ENCODE data around the gene ZNF337.
"Not testable (repeated sequence)": the region's sequence is repeated elsewhere in the genome, so short reads cannot be mapped to it uniquely, and the experiment has no call there.

Gene ZNF337

DNA sequence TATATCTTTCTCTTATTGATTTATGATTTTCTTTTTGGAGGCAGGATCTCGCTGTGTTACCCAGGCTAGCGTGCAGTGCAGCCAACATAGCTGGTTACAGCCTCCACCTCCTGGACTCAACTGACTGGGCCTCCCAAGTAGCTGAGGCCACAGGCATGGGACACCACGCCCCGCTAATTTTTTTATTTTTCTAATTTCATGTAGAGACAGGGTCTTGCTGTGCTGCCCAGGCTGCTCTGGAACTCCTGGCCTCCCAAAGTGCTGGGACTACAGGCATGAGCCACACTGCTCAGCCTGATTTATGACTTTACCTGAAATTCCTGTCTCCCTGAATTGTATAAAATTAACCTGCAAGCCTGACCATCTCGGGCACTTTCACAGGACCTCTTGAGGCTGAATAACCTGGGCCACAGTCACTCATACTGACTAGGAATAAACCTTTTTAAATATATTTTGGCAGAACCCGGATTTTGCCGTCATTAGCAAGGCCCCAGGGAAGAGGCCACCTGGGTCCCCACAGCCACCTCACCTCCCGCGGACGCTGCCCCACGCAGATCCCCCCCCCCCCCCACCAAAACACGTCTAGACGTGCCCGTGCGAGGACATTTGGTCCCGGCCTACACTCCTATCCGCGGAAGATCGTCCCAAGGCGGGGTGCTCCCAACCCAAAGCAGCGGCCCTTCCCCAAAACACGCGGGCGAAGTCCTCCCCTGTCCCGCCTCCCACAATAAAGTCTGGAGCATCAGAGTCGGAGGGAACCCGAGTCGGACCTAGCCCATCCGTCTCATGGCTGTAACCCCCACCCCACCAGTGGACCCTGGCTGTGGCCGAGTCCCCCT is 902 bp downstream of the ZNF337 start:
- DNase-seq (ENCODE audit: low read depth in 3 of 3) = no peak

DNA sequence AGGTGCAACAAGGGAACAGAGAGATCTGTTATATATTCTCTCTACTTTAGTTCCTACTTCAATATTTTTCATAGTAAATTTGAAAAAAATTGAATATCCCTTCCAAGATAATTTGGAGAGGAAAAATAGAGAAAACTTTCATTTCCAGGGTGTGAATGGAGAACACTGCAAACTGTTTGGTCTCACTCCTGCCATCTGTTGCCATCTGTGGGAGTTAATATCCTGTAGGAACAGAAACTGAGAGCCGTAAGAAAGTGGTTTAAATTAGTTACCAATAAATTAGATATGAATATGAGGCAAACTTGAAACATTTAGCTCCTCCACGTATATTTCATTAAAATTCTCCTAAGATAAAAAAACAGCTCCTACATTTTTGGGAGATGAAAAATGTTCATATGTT is 4.2 kb downstream of the ZNF337 start:
- no peak for DNase-seq (ENCODE audit: low read depth in 3 of 3)

DNA sequence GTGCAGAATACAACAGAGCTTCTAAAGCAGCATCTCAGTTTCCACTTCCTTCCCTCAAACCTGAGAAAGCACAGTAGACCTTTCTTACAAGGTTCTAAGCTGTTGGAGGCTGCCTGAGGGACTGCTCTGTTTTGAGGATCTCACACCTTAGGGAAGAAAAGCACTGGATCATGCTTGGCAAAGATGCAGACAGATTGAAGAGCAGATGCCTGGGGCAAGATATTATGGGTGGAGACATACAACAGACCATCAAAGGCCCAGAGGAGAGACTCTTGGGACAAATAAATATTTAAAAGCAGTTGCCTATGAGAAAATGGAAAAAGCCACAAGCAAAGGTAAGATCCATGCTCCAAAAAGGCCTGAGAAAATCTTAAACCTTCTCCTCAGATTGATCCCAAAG is 6.2 kb downstream of the ZNF337 start:
- no peak for DNase-seq (ENCODE audit: low read depth in 3 of 3)

DNA sequence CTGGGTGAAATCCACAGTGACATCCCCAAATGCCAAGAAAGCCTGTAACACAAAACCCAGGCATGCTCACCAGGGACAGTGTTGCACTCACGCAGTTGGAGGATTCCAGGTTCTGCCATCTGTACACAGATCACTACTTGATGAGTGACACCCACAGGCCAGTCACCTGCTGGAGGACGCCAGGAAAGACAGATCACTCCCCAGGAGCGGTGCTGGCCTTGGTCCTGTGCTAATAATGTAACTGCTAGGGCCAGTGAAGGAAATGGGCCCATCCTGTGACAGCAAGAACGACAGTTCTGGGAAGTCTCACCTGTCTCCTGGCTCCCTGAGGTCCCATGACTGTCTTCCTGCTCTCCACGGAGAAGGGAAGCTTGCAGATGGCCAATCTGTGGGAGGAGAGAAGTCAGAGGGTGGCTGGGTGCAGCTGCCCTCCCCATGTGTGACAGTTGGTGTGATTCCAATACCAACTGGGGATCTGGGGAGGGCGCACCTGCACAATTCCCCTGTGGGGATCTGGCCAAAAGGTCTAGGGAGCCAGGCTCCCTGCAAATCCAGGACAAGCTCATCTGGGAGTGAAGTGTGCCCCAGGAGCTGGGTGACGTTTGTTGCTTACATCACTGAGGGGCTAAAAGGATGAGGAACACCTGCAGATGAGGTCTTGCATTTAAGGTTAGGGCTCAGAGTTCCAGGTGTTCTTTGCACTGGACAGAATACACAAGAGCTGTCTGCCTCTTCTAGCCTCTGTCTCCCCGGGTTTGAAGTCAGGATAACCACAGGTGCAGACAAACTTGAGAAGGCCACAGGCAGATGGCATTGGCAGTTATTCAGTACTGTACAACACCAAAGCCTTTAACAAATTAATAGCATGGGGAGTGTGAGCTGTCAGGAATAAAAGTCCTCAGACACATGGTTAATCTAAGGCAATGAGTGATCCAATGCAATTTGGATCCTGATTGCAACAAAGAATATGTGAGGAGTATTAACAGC is 10.3 kb downstream of the ZNF337 start:
- no peak for DNase-seq (ENCODE audit: low read depth in 3 of 3)

DNA sequence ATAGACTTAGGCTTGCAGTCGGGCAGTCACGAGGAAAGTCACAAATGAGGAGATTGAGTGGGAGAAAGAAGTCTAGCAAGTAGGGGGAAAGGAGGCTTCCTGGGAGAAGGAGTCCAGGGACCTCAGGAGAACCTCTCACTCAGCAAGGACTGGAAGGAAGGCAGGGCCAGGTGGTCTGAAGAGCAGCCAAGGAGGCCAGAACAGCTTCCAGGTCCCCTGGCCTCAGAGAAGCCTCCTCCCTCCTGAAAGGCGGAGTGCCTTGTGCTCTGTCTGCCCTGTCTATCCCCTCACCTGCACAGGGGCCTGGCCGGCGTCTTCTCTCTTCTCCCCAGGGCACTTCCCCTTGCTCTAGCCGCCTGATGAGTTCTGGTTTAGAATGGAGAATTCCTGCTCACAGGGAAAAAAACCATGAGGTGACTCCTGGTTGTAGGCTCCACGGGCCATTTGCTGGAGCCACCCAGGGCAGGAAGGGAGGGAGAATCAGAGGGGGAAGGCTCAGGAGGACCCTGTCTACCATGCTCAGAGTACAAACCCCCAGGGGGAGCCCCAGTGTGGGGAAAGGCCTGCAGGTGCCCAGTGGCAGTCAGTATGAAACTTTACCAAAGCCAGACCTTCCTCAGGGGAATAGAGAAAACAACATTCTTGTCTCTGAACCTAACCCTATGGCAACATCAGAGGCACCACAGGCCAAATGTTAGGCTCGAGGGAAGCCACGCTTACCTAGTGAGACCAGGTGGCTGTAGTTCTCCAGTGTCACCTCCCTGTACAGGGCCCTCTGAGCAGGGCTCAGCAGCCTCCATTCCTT is 11.2 kb downstream of the ZNF337 start:
- no peak for DNase-seq (ENCODE audit: low read depth in 3 of 3)

DNA sequence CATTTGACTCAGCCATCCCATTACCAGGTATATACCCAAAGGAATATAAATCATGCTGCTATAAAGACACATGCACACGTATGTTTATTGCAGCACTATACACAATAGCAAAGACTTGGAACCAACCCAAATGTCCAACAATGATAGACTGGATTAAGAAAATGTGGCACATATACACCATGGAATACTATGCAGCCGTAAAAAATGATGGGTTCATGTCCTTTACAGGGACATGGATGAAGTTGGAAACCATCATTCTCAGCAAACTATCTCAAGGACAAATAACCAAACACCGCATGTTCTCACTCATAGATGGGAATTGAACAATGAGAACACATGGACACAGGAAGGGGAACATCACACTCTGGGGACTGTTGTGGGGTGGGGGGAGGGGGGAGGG is 12.8 kb downstream of the ZNF337 start:
- DNase-seq (ENCODE audit: low read depth in 3 of 3) = not testable (repeated sequence)

DNA sequence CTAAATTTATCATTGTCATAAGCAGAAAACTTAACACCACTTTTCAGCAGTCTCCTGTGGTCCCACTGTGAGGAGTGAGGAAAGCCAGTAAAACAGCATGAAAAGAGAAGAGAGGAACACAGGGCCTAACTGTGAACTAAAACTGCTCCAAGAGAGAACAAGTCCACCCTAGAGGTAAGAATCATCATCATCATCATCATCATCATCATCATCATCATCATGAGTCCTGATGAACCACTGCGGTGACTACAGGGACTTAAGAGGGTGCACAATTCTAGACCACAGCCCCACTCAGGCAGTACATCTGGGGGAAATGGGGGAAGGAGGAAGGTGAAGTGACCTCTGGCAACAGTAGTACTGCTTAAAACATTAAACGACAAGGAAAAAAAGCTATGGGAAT is 13.6 kb downstream of the ZNF337 start:
- DNase-seq (ENCODE audit: low read depth in 3 of 3) = no peak

DNA sequence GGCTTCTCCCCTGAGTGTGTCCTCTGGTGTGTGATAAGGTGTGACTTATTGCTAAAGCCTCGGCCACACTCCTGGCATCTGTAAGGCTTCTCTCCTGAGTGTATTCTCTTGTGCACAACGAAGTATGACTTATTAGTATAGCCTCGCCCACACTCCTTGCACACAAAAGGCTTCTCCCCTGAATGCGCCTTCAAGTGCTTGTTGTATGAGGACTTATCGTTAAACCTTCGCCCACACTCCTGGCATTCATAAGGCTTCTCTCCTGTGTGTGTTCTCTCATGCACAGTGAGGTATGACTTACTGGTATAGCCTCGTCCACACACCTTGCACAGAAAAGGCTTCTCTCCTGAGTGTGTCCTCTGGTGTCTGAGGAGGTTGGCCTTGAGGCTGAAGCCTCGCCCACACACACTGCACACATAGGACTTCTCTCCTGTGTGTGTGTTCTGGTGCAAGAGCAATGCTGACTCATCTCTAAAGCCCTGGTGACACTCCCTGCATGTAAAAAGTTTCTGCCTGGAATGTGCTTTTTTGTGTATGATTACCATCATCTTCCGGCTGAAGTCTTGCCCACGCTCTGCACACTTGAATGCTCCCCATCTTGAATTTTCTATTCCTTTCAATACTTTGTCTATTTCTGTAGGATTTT is 20.4 kb downstream of the ZNF337 start:
- DNase-seq (ENCODE audit: low read depth in 3 of 3) = no peak

DNA sequence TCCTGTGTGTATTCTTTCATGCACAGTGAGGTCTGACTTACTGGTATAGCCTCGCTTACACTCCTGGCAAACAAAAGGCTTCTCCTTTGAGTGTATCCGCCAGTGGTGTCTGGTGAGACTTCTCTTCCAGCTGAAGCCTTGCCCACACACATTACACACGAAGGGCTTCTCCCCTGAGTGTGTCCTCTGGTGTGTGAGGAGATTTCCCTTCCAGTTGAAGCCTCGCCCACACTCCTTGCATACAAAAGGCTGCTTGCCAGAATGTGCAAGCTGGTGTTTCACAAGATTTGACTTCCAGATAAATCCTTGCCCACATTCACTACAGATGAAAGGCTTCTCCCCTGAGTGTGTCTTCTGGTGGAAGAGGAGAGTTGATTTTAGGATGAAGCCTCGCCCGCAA is 21.5 kb downstream of the ZNF337 start:
- DNase-seq (ENCODE audit: low read depth in 3 of 3) = no peak

DNA sequence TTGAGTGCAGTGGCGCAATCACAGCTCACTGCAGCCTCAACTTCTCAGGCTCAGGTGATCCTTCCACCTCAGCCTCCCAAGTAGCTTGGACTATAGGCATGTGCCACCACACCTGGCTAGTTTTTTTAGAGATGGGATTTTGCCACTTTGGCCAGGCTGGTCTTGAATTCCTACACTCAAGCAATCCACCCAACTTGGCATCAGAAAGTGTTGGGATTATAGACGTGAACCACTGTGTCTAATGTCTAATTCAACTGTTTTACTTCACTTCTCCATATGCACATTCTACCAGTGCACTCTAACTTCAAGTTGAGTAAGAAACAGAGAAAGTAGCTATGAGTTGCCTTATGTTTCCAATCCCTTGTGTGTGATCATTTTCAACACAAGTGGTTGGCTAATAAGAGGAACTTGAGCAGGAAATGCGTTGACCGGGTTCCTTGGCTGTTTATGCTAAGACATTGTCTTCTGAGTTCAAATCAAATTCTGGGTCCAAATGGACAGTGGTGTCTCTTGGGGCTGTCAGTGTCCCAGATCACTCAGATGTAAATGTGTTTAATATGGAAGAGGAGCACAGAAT is 23.9 kb downstream of the ZNF337 start:
- no peak for DNase-seq (ENCODE audit: low read depth in 3 of 3)

DNA sequence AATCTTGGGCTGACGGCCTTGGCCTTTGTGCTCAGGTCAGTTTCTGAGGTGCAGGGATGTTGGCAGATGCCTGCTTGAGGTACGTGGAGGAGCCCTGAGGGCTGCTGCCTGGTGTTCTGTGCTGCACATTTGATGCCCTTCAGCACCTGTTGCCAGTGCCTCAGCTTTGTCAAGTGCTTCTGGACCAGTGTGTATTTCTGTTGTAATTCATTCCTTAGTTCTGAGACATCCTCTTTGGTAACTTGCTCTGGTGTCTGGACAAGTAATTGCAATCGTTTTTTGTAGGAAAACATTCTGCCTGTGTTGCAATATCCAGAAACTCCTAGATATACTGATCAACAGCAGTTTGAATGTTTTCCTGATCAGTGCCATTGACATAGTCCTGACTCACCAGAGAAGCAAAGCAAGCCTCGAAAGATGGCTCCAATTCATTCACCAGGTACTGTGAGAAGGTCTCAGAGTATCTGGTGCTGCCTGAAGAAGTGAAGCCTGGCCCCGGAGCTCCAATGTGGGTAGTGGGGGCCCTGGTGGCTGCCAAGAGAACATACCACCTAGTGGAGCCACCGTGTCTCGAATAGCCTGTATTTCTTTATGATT is 26.7 kb downstream of the ZNF337 start:
- DNase-seq (ENCODE audit: low read depth in 3 of 3) = no peak

DNA sequence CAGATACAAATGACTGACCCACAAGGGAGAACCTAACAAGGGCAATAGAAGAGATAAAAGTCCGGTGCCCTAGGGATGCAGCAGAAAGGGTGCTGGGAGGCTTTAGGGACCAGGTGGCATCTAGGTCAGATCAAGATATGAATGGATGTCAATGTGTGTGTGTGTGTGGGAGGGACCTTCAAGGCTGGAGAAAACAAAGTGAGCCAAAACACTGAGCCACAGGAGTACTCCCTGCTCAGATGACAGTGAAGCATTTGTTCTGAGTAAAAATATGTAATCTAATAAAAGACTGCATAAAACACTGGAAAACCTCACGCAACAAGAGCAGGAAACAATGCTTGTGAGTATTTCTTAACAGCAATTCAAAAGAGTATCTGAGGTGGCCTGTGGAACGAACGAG is 28.2 kb downstream of the ZNF337 start:
- DNase-seq (ENCODE audit: low read depth in 3 of 3) = no peak

DNA sequence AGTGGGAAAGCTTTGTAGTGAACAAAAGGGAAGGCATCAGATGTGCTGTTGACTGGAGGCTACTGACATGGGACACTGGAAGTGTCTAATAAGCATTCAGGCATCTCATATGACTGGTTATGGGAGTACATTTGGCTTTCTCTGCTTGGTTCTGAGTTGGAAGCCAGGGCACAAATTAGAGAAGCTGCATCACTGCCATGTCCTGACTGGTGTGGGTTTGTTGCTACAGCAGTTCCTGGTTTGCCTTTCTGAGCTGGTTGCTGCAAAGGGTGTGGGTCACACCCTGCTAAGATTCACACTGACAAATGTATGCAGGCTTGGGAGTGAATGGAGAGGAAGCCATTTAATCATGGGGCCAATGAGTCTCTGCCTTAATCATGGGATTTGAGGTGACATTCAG is 36.7 kb downstream of the ZNF337 start:
- DNase-seq (ENCODE audit: low read depth in 3 of 3) = no peak

DNA sequence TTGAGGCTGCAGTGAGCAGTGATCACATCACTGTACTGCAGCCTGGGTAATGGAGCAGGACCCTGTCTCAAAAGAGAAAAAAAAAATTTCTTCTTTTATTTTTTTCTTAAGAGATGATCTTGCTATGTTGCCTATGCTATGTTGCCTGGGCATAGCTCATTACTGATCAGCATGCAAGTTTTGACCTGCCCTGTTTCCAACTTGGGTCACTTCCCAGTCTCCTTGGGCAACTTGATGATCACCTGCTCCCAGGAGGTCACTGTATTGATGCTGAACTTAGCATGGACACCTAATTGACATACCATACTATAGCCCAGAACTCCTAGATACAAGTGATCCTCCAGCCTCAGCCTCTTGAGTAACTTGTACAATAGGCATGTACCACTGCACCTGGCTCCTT is 42.2 kb downstream of the ZNF337 start:
- DNase-seq (ENCODE audit: low read depth in 3 of 3) = no peak

DNA sequence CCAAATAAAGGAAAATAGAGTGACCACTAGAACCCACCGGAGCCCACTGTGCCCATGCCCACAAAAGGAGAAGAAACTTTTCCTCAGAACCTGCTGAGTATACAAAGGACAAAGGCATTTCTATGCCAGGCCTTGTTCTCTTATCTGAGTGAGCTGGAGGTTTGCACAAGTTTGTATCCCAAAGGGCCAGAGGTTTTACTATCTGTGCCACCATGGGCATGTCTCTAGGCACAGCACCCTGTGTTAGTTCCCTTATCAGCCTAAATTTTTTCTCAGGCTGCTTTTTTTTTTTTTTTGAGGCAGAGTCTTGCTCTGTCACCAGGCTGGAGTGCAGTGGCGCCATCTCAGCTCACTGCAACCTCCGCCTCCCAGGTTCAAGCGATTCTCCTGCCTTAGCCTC is 43.8 kb downstream of the ZNF337 start:
- DNase-seq (ENCODE audit: low read depth in 3 of 3) = not testable (repeated sequence)

DNA sequence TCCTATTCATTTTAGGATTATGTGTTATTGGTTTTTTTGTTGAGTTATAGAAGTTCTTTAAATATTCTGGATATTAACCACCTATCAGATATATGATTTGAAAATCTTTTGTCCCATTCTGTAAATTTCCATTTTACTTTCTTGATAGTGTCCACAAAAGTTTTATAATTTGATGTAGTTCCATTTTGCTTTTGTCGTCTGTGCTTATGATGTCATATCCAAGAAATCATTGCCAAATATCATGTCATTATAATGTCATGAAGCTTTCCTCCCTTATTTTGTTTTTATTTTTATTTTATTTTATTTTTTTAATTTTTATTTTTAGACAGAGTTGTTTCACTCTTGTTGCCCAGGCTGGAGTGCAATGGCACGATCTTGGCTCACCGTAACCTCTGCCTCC is 51.8 kb downstream of the ZNF337 start:
- DNase-seq (ENCODE audit: low read depth in 3 of 3) = no peak

DNA sequence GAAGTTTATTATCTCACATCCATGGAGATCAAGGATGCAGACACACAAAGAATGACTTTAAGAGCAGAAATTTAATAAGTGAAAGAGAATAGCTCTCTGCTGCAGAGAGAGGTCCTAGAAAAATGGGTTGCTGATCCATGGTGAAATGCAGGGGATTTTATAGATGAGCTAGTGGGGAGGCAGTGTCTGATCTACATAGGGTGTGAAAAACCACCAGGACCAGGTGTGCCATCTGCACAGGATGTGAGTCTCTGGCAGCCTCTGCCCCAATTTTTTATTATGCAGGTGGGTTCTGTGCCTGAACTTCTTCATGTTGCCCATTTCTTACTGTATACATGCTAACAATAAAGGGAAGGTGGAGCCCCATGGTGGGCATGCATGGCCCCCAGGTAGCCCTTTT is 52.9 kb downstream of the ZNF337 start:
- DNase-seq (ENCODE audit: low read depth in 3 of 3) = no peak

DNA sequence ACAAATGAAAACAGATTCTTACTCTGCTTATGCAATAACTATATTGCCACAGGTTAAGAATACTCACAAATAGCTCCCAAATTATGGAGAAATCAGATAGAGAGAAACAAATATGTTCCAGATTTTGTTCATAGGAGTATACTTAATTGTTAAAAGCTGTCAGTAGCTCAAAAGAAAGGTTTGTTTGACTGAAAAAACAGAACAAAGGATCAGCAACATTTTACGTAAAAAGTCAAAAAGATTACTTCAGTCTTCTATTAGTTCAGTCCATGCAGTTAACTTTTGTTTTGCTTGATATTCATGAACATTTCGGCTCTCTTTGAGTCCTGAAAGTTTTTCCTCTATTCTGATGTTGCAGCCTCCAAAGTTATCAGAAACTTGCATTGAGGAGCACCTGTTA is 59.4 kb downstream of the ZNF337 start:
- no peak for DNase-seq (ENCODE audit: low read depth in 3 of 3)

DNA sequence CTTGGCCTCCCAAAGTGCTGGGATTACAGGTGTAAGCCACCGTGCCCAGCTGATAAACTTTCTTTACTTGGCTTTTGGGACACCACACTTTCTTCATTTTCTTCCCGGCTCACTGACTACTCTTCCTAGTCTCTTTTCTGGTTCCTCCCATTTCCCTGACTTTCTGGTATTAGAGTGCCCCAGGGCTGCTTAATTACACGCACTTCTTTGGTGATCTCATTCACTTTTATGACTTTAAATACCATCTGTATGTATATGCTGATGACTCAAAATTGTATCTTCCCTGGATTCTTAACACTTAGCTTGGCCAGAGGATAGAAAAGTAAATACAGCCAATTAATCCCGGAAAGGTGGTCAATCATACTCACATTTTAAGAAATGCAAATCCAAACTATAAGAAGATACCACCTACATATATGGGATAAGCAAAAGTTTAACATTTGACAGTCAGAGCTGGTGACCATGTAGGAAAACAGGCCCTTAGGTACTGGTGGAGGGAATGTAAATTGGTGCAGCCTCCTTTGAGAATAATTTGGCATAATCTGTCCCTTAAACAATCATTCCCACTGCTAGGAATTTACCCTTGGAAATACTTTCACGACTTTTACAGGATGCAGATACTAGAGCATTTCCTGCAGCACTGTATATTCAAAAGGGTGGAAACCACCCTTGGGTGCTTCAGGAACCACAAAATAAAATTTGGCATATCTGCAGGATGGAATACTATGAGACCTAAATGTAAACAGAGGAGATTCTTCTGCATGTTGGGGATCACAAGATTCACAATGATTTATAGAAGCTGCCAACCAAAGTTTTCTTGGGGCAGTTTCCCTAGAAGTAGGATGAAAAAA is 63.5 kb downstream of the ZNF337 start:
- no peak for DNase-seq (ENCODE audit: low read depth in 3 of 3)

DNA sequence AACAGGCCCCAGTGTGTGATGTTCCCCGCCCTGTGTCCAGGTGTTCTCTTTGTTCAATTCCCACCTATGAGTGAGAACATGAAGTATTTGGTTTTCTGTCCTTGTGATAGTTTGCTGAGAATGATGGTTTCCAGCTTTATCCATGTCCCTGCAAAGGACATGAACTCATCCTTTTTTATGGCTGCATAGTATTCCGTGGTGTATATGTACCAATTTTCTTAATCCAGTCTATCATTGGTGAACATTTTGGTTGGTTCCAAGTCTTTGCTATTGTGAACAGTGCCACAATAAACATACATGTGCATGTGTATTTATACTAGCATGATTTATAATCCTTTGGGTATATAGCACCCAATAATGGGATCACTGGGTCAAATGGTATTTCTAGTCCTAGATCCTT is 66.0 kb downstream of the ZNF337 start:
- not testable (repeated sequence) for DNase-seq (ENCODE audit: low read depth in 3 of 3)

Data from stimulated activated CD4-positive, alpha-beta T cell treated with anti-CD3 and anti-CD28 coated beads, TNF-alpha, amount 100 ng/mL, for 24 hours (primary cell).